ENCODE measurements around the gene SLC25A43. TPM values are rescaled to one million over a fixed set of nuclear protein-coding genes. Genes with fewer than 3 reads are reported as not detected.

Gene SLC25A43
- total and polyA plus RNA-seq, 2 experiments from 2014 or later: 28.4 to 53.4 TPM

GRCh38 chrX:119475389-119476101 is 76.4 kb downstream of the SLC25A43 start:
- no peaks in the 10 kb centered on the region for H4K20me1 ChIP-seq (ENCODE audit: insufficient read depth)
- WGBS, 2 experiments (ENCODE audit: low coverage in 1 of 2, low lambda C conversion rate in 2 of 2, missing lambda C conversion rate in 2 of 2): 28 to 35% methylated on average over 9 to 11 of the region's 11 CpGs
- H3K9me2 ChIP-seq (ENCODE audit: insufficient read depth): no peaks in the 10 kb centered on the region
- TF ChIP-seq EZH2 (IDR thresholded peaks at IDR 0.05; ENCODE audit: insufficient read depth, poor library complexity, severe bottlenecking) (no peak), EZH2phosphoT487 (IDR thresholded peaks at IDR 0.05; ENCODE audit: insufficient read depth, low read depth) (no peak)
- no peaks in the 10 kb centered on the region for H3K9me3 ChIP-seq (ENCODE audit: low read depth)
- no peaks in the 10 kb centered on the region for H3K79me2 ChIP-seq (ENCODE audit: insufficient read depth)
- no peak overlapping the region for H3K27ac ChIP-seq
- H3F3A ChIP-seq (ENCODE audit: insufficient read depth): peaks cover 20% of the 10 kb centered on the region
- H3K4me1 ChIP-seq (ENCODE audit: insufficient read depth): peaks cover 13% of the 10 kb centered on the region; the same call in 1 of the 2 replicates
- no peak overlapping the region for H3K4me3 ChIP-seq
- H3K9ac ChIP-seq: no peak overlapping the region
- H3K4me2 ChIP-seq (ENCODE audit: unreplicated experiment): no peak overlapping the region
- in situ Hi-C loops (cut with MboI): no loop called here
- H2AFZ ChIP-seq: no peak overlapping the region
- peak; percentile 72 for DNase-seq
- H3K36me3 ChIP-seq (ENCODE audit: low read depth): peaks cover 10% of the 10 kb centered on the region
- H3K27me3 ChIP-seq (replicated peaks; ENCODE audit: insufficient read depth): no peaks in the 10 kb centered on the region

- peak overlapping the region; percentile 37; the same call in 1 of the 2 replicates for H3K27ac ChIP-seq
- H3K4me1 ChIP-seq (ENCODE audit: insufficient read depth): peaks cover 13% of the 10 kb centered on the region; the same call in 1 of the 2 replicates
- in situ Hi-C loops (cut with MboI): no loop called here
These were observed 78.7 kb downstream of the SLC25A43 start for GRCh38 chrX:119477812-119478232.

DNA sequence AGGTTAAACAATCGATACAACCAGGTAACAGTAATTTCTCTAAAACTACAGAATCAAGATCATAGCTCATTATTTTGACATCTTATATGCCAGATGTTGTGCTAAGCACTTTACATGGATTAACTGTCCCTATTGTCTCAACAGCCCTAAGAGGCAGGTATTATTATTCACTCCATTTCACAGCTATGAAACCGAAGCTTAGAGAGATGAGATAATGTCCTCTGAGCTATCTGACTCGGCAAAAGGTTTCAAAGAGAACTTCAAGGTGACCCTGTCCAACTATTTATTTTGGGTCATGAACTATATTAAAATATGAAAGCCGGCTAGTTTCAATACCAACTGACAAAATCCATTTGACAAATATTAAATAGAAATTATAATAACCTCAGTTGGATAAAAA is 79.4 kb downstream of the SLC25A43 start:
- no peak for TF ChIP-seq EZH2phosphoT487 (IDR thresholded peaks at IDR 0.05; ENCODE audit: insufficient read depth, low read depth)
- no peak for TF ChIP-seq EZH2 (IDR thresholded peaks at IDR 0.05; ENCODE audit: insufficient read depth, poor library complexity, severe bottlenecking)
- H3K27ac ChIP-seq: no peak overlapping the region
- H3K4me1 ChIP-seq (ENCODE audit: insufficient read depth): peaks cover 13% of the 10 kb centered on the region; the same call in 1 of the 2 replicates
- H4K20me1 ChIP-seq (ENCODE audit: insufficient read depth): no peaks in the 10 kb centered on the region
- DNase-seq: no peak
- in situ Hi-C loops (cut with MboI): no loop called here
- no peaks in the 10 kb centered on the region for H3K79me2 ChIP-seq (ENCODE audit: insufficient read depth)
- no peaks in the 10 kb centered on the region for H3K9me3 ChIP-seq (ENCODE audit: low read depth)
- no peak overlapping the region for H3K4me3 ChIP-seq
- no peaks in the 10 kb centered on the region for H3K9me2 ChIP-seq (ENCODE audit: insufficient read depth)
- H3K36me3 ChIP-seq (ENCODE audit: low read depth): no peaks in the 10 kb centered on the region
- H3F3A ChIP-seq (ENCODE audit: insufficient read depth): peaks cover 20% of the 10 kb centered on the region
- WGBS, 2 experiments (ENCODE audit: low coverage in 1 of 2, low lambda C conversion rate in 2 of 2, missing lambda C conversion rate in 2 of 2): 92 to 100% methylated on average over 4 of the region's 4 CpGs
- no peak overlapping the region for H2AFZ ChIP-seq
- H3K27me3 ChIP-seq (replicated peaks; ENCODE audit: insufficient read depth): no peaks in the 10 kb centered on the region
- no peak overlapping the region for H3K4me2 ChIP-seq (ENCODE audit: unreplicated experiment)
- peak overlapping the region; percentile 34 for H3K9ac ChIP-seq

More at GRCh38 chrX:119477812-119478232, 78.7 kb downstream of the SLC25A43 start:
- TF ChIP-seq EZH2 (IDR thresholded peaks at IDR 0.05; ENCODE audit: insufficient read depth, poor library complexity, severe bottlenecking): no peak
- no peak for TF ChIP-seq EZH2phosphoT487 (IDR thresholded peaks at IDR 0.05; ENCODE audit: insufficient read depth, low read depth)
- Histone ChIP-seq H3K79me2 (ENCODE audit: insufficient read depth) (no peaks in the 10 kb centered on the region), H3K9me2 (ENCODE audit: insufficient read depth) (no peaks in the 10 kb centered on the region), H3K9me3 (ENCODE audit: low read depth) (no peaks in the 10 kb centered on the region), H3K4me3 (peak overlapping the region; percentile 33; the same call in 1 of the 2 replicates), H3F3A (ENCODE audit: insufficient read depth) (peaks cover 20% of the 10 kb centered on the region), H3K9ac (peak overlapping the region; percentile 34), H2AFZ (0 out of 2 replicates have a peak overlapping the region, but pooled peaks have one; percentile 38), H3K27me3 (replicated peaks; ENCODE audit: insufficient read depth) (no peaks in the 10 kb centered on the region), H4K20me1 (ENCODE audit: insufficient read depth) (no peaks in the 10 kb centered on the region), H3K4me2 (ENCODE audit: unreplicated experiment) (peak overlapping the region; percentile 66), H3K36me3 (ENCODE audit: low read depth) (no peaks in the 10 kb centered on the region)
- DNase-seq: peak; percentile 87
- WGBS, 2 experiments (ENCODE audit: low coverage in 1 of 2, low lambda C conversion rate in 2 of 2, missing lambda C conversion rate in 2 of 2): 33% methylated on average over 3 of the region's 3 CpGs

- H3F3A ChIP-seq (ENCODE audit: insufficient read depth): peaks cover 20% of the 10 kb centered on the region
- H2AFZ ChIP-seq: no peak overlapping the region
- H3K4me1 ChIP-seq (ENCODE audit: insufficient read depth): peaks cover 13% of the 10 kb centered on the region; the same call in 1 of the 2 replicates
These were observed 80.7 kb downstream of the SLC25A43 start for GRCh38 chrX:119479845-119480244.

More at GRCh38 chrX:119479845-119480244, 80.7 kb downstream of the SLC25A43 start:
- Histone ChIP-seq H3K27ac (no peak overlapping the region), H4K20me1 (ENCODE audit: insufficient read depth) (no peaks in the 10 kb centered on the region), H3K9me3 (ENCODE audit: low read depth) (no peaks in the 10 kb centered on the region), H3K4me2 (ENCODE audit: unreplicated experiment) (no peak overlapping the region), H3K79me2 (ENCODE audit: insufficient read depth) (no peaks in the 10 kb centered on the region), H3K36me3 (ENCODE audit: low read depth) (no peaks in the 10 kb centered on the region), H3K27me3 (replicated peaks; ENCODE audit: insufficient read depth) (no peaks in the 10 kb centered on the region), H3K9ac (no peak overlapping the region), H3K9me2 (ENCODE audit: insufficient read depth) (no peaks in the 10 kb centered on the region), H3K4me3 (no peak overlapping the region)
- TF ChIP-seq EZH2 (IDR thresholded peaks at IDR 0.05; ENCODE audit: insufficient read depth, poor library complexity, severe bottlenecking) (no peak), EZH2phosphoT487 (IDR thresholded peaks at IDR 0.05; ENCODE audit: insufficient read depth, low read depth) (no peak)
- in situ Hi-C loops (cut with MboI): no loop called here
- DNase-seq: no peak
- 88 to 100% methylated on average over 2 of the region's 2 CpGs for WGBS, 2 experiments (ENCODE audit: low coverage in 1 of 2, low lambda C conversion rate in 2 of 2, missing lambda C conversion rate in 2 of 2)
